Transverse colon (tissue), 4 donors: Measurements from ENCODE around the gene MEDAG. TPM values are rescaled to one million over a fixed set of nuclear protein-coding genes. Genes with fewer than 3 reads are reported as not detected.
"Not testable (repeated sequence)": the region's sequence is repeated elsewhere in the genome, so short reads cannot be mapped to it uniquely, and the experiment has no call there.

Source experiments
- DNase-seq: peaks from one replicate; pipeline ENCODE4 v3.0.0-alpha.2; 2019
- H3K27ac ChIP-seq, 4 donors: fragments of 200-600 bp; sonication (generic); 2 replicates each; pipeline ENCODE4 v1.5.1; 2016 to 2018; ENCODE audit warnings: inconsistent platforms in 4 of 4
- H3K27me3 ChIP-seq: fragments of 200-600 bp; sonication (generic); 2 replicates; pipeline ENCODE4 v1.5.1; 2017; ENCODE audit warnings: inconsistent platforms
- H3K36me3 ChIP-seq, 4 donors: fragments of 200-600 bp; sonication (generic); 2 replicates each; pipeline ENCODE4 v1.5.1; 2017 to 2019; ENCODE audit warnings: inconsistent platforms in 4 of 4
- H3K4me1 ChIP-seq, 4 donors: fragments of 200-600 bp; sonication (generic); 2 replicates each; pipeline ENCODE4 v1.5.1; 2017 to 2020; ENCODE audit warnings: inconsistent platforms in 4 of 4
- H3K4me3 ChIP-seq, 4 donors: fragments of 200-600 bp; sonication (generic); 1 replicate in 1 of 4; 2 replicates in 3 of 4; pipeline versions ENCODE4 v1.5.1 to v1.6.1; 2017 to 2019; ENCODE audit warnings: inconsistent platforms in 4 of 4
- H3K9me3 ChIP-seq, 2 donors: fragments of 200-600 bp; sonication (generic); 2 replicates each; pipeline ENCODE4 v1.5.1; 2017 to 2019; ENCODE audit warnings: inconsistent platforms in 2 of 2
- CTCF ChIP-seq, 5 experiments: fragments of 200-600 bp in 3 of 5; fragments of 450-650 bp in 2 of 5; sonication (generic) in 3 of 5; IDR thresholded peaks; 1 replicate in 2 of 5; 2 replicates in 3 of 5; pipeline ENCODE4 v1.5.1; 2016 to 2017; ENCODE audit warnings: antibody characterized with exemption in 5 of 5, inconsistent platforms in 3 of 5, mild to moderate bottlenecking in 2 of 5, moderate library complexity in 1 of 5
- EP300 ChIP-seq: sonication (generic); formaldehyde crosslinking; IDR thresholded peaks from one replicate; pipeline ENCODE4 v1.6.1; 2017; ENCODE audit warnings: antibody characterized with exemption, low read depth
- POLR2A ChIP-seq: fragments of 450-650 bp; IDR thresholded peaks from one replicate; pipeline ENCODE4 v1.6.1; 2016; ENCODE audit warnings: antibody characterized with exemption, mild to moderate bottlenecking, moderate library complexity
- POLR2AphosphoS5 ChIP-seq, 3 donors: sonication (generic); formaldehyde crosslinking; IDR thresholded peaks; one replicate each; pipeline ENCODE4 v1.6.1; 2016; ENCODE audit warnings: antibody characterized with exemption in 3 of 3
- WGBS, 2 donors: methylation state at CpG; one replicate each; pipeline ENCODE4 v1.1.5; 2018; ENCODE audit warnings: low coverage in 1 of 2; 5-methylcytosine and 5-hydroxymethylcytosine counted together
- in situ Hi-C, 4 donors: fragments of 200-750 bp; cut with MboI; loops; one replicate each; pipeline versions ENCODE4 v1.15.0 to v1.15.1; 2017; ENCODE audit warnings: low sequenced_read_pairs in 3 of 4, low pct_ligation_motif_present in 1 of 4, low pct_unique_long_range_greater_than_20kb in 1 of 4
- intact Hi-C: fragments of 100-400 bp; cut with DNase I; formaldehyde crosslinking; loops from one replicate; pipeline ENCODE4 v1.15.1; 2023; ENCODE audit warnings: low total_unique reads
- total RNA-seq, 4 donors: library from RNA; depleted of rRNA; stranded (reverse); fragments of >200 nt; gene quantifications; one replicate each; pipeline ENCODE4 v1.1.0, GENCODE V29; 2016

MEDAG gene
- total RNA-seq, 4 donors from 2014 or later, result 5.4 to 30.8 (median 10.0) TPM

- Histone ChIP-seq H3K36me3 (no peaks in the 10 kb centered on the region), H3K9me3 (no peaks in the 10 kb centered on the region), H3K4me3 (no peak overlapping the region), H3K4me1 (no peaks in the 10 kb centered on the region), H3K27me3 (no peaks in the 10 kb centered on the region), H3K27ac (no peak overlapping the region)
- no peak for DNase-seq
- intact Hi-C loops, result no loop called here
- TF ChIP-seq EP300, result no peak
- no peak for TF ChIP-seq POLR2AphosphoS5 (IDR thresholded peaks at IDR 0.05)
- no peak for TF ChIP-seq POLR2A
- no peak for TF ChIP-seq CTCF (IDR thresholded peaks at IDR 0.05)
- in situ Hi-C loops, result no loop called here
- 60 to 70% methylated on average over 1 of the region's 1 CpG for WGBS, 2 donors
Measured at GRCh38 chr13:30925429-30925828, 19.4 kb downstream of the MEDAG start.

GRCh38 chr13:30926781-30927180 is 20.7 kb downstream of the MEDAG start:
- 95 to 96% methylated on average over 3 of the region's 3 CpGs for WGBS, 2 donors
- intact Hi-C loops (no loop called here), in situ Hi-C loops (no loop called here)

GRCh38 chr13:30927188-30927587 is 21.1 kb downstream of the MEDAG start:
- H3K27me3 ChIP-seq, in situ Hi-C loops, H3K9me3 ChIP-seq, H3K27ac ChIP-seq, H3K4me3 ChIP-seq, H3K36me3 ChIP-seq, intact Hi-C loops, DNase-seq, H3K4me1 ChIP-seq: not testable (repeated sequence)
- 79 to 92% methylated on average over 3 of the region's 3 CpGs for WGBS, 2 donors

More at GRCh38 chr13:30926781-30927180, 20.7 kb downstream of the MEDAG start:
- no peak for TF ChIP-seq POLR2A
- no peaks in the 10 kb centered on the region for H3K36me3 ChIP-seq
- H3K27me3 ChIP-seq, result no peaks in the 10 kb centered on the region
- no peak overlapping the region for H3K27ac ChIP-seq
- DNase-seq, result no peak
- H3K4me3 ChIP-seq, result no peak overlapping the region
- H3K9me3 ChIP-seq, result no peaks in the 10 kb centered on the region
- H3K4me1 ChIP-seq, result no peaks in the 10 kb centered on the region

- in situ Hi-C loops, result no loop called here
- no peak for DNase-seq
Measured at GRCh38 chr13:30927595-30927994, 21.5 kb downstream of the MEDAG start.

GRCh38 chr13:30928978-30929377 is 22.9 kb downstream of the MEDAG start:
- peaks cover 6% of the 10 kb centered on the region for H3K27me3 ChIP-seq
- no peak for DNase-seq
- H3K36me3 ChIP-seq, result no peaks in the 10 kb centered on the region
- H3K4me1 ChIP-seq, result no peaks in the 10 kb centered on the region
- in situ Hi-C loops, result no loop called here
- intact Hi-C loops, result no loop called here
- 98% methylated on average over 5 of the region's 5 CpGs; no CpG with 5 or more reads in 1 of the 2 donors for WGBS, 2 donors
- no peaks in the 10 kb centered on the region for H3K9me3 ChIP-seq
- TF ChIP-seq POLR2AphosphoS5 (IDR thresholded peaks at IDR 0.05) (no peak), EP300 (no peak), POLR2A (no peak), CTCF (IDR thresholded peaks at IDR 0.05) (no peak)
- no peak overlapping the region for H3K4me3 ChIP-seq
- H3K27ac ChIP-seq, result no peak overlapping the region

More at GRCh38 chr13:30927595-30927994, 21.5 kb downstream of the MEDAG start:
- intact Hi-C loops, result no loop called here
- Histone ChIP-seq H3K36me3 (no peaks in the 10 kb centered on the region), H3K27ac (no peak overlapping the region), H3K4me1 (no peaks in the 10 kb centered on the region), H3K27me3 (peaks cover 4% of the 10 kb centered on the region), H3K9me3 (no peaks in the 10 kb centered on the region), H3K4me3 (no peak overlapping the region)
- no peak for TF ChIP-seq POLR2AphosphoS5 (IDR thresholded peaks at IDR 0.05)
- no peak for TF ChIP-seq EP300
- TF ChIP-seq POLR2A, result no peak
- no peak for TF ChIP-seq CTCF (IDR thresholded peaks at IDR 0.05)
- 100% methylated on average over 1 of the region's 1 CpG; no CpG with 5 or more reads in 1 of the 2 donors for WGBS, 2 donors
